Ascending aorta (tissue), 2 donors: ENCODE data around the gene CIPC. TPM values are rescaled to one million over a fixed set of nuclear protein-coding genes. Genes with fewer than 3 reads are reported as not detected.

Source experiments
- DNase-seq, 2 donors: peaks; one replicate each; pipeline ENCODE4 v3.0.0-alpha.2; 2019; ENCODE audit warnings: low spot score in 2 of 2
- H3K27ac ChIP-seq, 2 donors: fragments of 200-600 bp; sonication (generic); one replicate each; pipeline ENCODE4 v1.5.1; 2016 to 2017; ENCODE audit warnings: mild to moderate bottlenecking in 1 of 2
- H3K27me3 ChIP-seq: fragments of 200-600 bp; sonication (generic); one replicate; pipeline ENCODE4 v1.5.1; 2017
- H3K36me3 ChIP-seq, 2 donors: fragments of 200-600 bp; sonication (generic); one replicate each; pipeline ENCODE4 v1.5.1; 2016
- H3K4me1 ChIP-seq, 2 donors: fragments of 200-600 bp; sonication (generic); one replicate each; pipeline ENCODE4 v1.5.1; 2016 to 2017; ENCODE audit warnings: mild to moderate bottlenecking in 1 of 2
- H3K4me3 ChIP-seq, 2 donors: fragments of 200-600 bp; sonication (generic); one replicate each; pipeline ENCODE4 v1.5.1; 2016 to 2017; ENCODE audit warnings: mild to moderate bottlenecking in 1 of 2
- H3K9me3 ChIP-seq, 2 donors: fragments of 200-600 bp; sonication (generic); one replicate each; pipeline ENCODE4 v1.5.1; 2016
- intact Hi-C: fragments of 100-400 bp; cut with DNase I; formaldehyde crosslinking; loops from one replicate; pipeline ENCODE4 v1.15.1; 2023
- total RNA-seq: library from RNA; depleted of rRNA; stranded (reverse); fragments of >200 nt; gene quantifications from one replicate; pipeline ENCODE4 v1.1.0, GENCODE V29; 2016
- TF ChIP-seq, protein P1 (sequence below), 3 experiments: fragments of 200-600 bp in 2 of 3; fragments of 450-650 bp in 1 of 3; sonication (generic) in 2 of 3; IDR thresholded peaks; one replicate each; pipeline ENCODE4 v1.5.1; 2016 to 2019; ENCODE audit warnings: antibody characterized with exemption in 3 of 3, mild to moderate bottlenecking in 1 of 3, moderate library complexity in 1 of 3

The CIPC gene
- total RNA-seq, 1 donor from 2014 or later, result 5.0 TPM

DNA sequence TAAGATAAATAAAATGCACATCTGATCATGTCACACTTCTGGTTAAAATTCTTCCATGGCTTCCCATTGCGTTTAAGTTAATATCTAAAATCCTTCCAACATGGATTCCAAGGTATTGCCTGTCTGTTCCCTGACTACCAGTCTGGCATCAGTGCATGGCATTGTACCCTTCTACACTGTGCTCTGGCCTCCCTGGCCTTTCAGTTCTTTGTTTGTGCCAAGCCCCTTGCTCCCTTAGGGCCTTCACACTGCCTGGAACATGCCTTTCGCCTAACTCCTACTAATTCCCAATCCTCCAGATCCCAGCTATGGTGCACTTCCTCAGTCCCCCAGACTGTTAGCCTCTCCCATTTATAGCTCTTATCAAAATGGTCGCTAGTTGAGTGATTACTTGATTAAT, 6.3 kb downstream of the CIPC start:
- H3K4me3 ChIP-seq, result no peak overlapping the region
- intact Hi-C loops, result no loop called here
- peak overlapping the region; percentile 35 to 68 for H3K27ac ChIP-seq
- TF ChIP-seq, protein P1, sequence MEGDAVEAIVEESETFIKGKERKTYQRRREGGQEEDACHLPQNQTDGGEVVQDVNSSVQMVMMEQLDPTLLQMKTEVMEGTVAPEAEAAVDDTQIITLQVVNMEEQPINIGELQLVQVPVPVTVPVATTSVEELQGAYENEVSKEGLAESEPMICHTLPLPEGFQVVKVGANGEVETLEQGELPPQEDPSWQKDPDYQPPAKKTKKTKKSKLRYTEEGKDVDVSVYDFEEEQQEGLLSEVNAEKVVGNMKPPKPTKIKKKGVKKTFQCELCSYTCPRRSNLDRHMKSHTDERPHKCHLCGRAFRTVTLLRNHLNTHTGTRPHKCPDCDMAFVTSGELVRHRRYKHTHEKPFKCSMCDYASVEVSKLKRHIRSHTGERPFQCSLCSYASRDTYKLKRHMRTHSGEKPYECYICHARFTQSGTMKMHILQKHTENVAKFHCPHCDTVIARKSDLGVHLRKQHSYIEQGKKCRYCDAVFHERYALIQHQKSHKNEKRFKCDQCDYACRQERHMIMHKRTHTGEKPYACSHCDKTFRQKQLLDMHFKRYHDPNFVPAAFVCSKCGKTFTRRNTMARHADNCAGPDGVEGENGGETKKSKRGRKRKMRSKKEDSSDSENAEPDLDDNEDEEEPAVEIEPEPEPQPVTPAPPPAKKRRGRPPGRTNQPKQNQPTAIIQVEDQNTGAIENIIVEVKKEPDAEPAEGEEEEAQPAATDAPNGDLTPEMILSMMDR (IDR thresholded peaks at IDR 0.05), result no peak
- H3K9me3 ChIP-seq, result no peaks in the 10 kb centered on the region
- H3K4me1 ChIP-seq, result peaks cover 24 to 71% of the 10 kb centered on the region in 2 donors
- no peaks in the 10 kb centered on the region for H3K27me3 ChIP-seq
- no peak for DNase-seq
- peaks cover 15 to 20% of the 10 kb centered on the region in 2 donors for H3K36me3 ChIP-seq

DNA sequence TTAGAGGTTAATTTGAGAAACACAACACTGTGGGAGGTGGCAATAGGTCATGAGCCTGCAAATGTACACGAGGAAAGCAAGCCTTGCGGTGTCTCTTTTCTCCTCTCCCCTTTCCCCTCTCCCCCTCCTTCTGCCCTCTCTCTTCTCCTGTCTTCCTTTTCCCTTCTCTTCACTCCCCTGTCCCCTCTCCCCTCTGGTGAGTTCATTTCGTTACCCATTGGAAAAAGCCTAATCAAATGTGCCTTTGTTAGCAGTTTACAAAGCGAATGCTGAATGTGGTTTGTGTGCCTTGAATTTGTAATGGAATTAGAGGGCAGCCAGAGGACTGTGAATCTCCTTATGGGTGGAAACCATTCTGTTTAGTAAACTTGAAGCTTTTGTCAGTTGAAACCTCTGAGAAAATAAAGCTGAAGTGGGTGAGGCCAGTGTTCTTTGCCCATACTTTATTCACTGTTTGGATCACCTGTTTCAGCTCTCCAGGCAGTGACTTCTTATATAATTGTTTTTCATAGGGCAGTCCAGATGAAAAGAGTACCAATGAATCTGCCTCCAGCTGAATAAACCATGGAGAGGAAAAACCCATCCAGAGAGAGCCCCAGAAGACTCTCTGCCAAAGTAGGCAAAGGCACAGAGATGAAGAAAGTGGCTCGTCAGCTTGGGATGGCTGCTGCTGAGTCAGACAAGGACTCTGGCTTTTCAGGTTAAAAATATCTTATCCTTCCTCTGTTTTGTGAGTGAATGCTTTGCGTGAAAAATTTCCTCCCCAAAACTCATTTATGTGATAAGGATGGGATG, 7.3 kb downstream of the CIPC start:
- intact Hi-C loops, result no loop called here
- Histone ChIP-seq H3K4me1 (peaks cover 24 to 68% of the 10 kb centered on the region in 2 donors), H3K4me3 (no peak overlapping the region), H3K9me3 (no peaks in the 10 kb centered on the region), H3K27me3 (no peaks in the 10 kb centered on the region), H3K27ac (peak overlapping the region; percentile 27 to 41), H3K36me3 (peaks cover 24 to 28% of the 10 kb centered on the region in 2 donors)
- TF ChIP-seq, protein P1 (IDR thresholded peaks at IDR 0.05), result no peak
- DNase-seq, result no peak

DNA sequence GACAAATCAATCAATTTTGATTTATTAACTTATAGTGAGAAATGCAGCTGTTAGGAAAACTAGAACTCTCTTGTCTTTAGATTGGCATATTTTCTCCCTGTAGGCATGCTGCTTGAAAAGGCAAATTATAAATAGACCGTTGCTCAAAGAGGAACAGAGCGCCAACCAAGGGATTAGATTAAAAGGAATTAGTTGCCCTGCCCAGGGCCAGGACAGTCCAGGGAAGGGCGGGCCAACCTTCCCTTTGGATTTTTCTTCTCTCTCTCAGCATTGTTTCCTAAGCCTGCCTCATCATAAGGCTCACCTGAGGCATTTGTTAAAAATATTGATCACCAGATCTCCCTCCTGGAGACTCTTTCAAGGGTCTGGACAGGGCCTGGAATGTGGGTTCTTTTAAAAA, 8.6 kb downstream of the CIPC start:
- Histone ChIP-seq H3K4me1 (peaks cover 24 to 62% of the 10 kb centered on the region in 2 donors), H3K4me3 (no peak overlapping the region), H3K9me3 (no peaks in the 10 kb centered on the region), H3K27me3 (no peaks in the 10 kb centered on the region), H3K36me3 (peaks cover 24 to 28% of the 10 kb centered on the region in 2 donors), H3K27ac (peak overlapping the region in 1 of 2 donors; percentile 40)
- no peak for DNase-seq
- TF ChIP-seq, protein P1 (IDR thresholded peaks at IDR 0.05), result no peak
- intact Hi-C loops, result no loop called here

DNA sequence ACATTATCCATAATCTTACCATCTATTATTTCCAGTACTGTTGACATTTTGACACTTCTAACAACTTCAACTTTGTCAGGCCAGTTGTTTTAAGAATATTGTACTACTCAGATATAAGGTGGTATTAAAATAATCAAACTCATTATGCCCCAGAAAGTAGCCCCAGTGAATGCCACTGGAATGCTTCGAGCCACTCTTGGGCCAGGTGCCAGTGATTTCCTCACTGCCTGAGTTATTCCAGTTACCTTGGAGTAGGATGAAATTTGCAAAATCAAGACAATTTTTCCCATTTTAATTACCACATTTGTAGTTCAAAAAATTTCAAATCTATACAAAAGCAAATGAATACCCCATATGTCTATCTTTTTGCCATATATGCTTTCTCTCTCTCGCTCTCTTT, 9.2 kb downstream of the CIPC start:
- Histone ChIP-seq H3K4me3 (no peak overlapping the region), H3K9me3 (no peaks in the 10 kb centered on the region), H3K4me1 (peaks cover 24 to 57% of the 10 kb centered on the region in 2 donors), H3K27me3 (no peaks in the 10 kb centered on the region), H3K27ac (peak overlapping the region in 1 of 2 donors; percentile 40), H3K36me3 (peaks cover 24 to 31% of the 10 kb centered on the region in 2 donors)
- TF ChIP-seq, protein P1 (IDR thresholded peaks at IDR 0.05), result no peak
- no peak for DNase-seq
- intact Hi-C loops, result no loop called here

DNA sequence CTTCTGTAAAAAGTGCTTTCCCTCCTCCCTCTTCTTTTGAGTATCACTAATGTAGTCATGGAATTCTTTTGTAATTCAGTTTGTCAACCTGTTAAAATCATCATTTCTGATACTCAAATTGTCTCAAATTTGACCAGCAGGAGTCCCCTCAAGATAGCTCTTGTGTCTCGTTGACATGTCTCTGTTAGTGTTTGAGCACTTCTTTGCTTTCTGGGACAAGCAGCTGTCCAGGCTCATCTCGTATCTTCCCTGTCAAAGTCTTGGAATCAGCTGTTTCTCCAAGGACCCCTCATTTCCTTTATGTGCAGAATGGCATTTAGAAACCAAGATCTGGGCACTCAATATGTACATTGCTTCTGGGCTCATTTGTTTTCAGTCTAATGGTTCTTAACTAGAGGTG, 10.7 kb downstream of the CIPC start:
- Histone ChIP-seq H3K27me3 (no peaks in the 10 kb centered on the region), H3K9me3 (no peaks in the 10 kb centered on the region), H3K36me3 (peaks cover 31 to 37% of the 10 kb centered on the region in 2 donors), H3K4me1 (peaks cover 17 to 42% of the 10 kb centered on the region in 2 donors), H3K4me3 (no peak overlapping the region), H3K27ac (no peak overlapping the region)
- TF ChIP-seq, protein P1 (IDR thresholded peaks at IDR 0.05), result no peak
- DNase-seq, result no peak
- intact Hi-C loops, result no loop called here
